Left renal cortex interstitium (tissue), 4 donors: ENCODE data around the gene FAM136A. TPM values are rescaled to one million over a fixed set of nuclear protein-coding genes. Genes with fewer than 3 reads are reported as not detected.
"Not testable (repeated sequence)": the region's sequence is repeated elsewhere in the genome, so short reads cannot be mapped to it uniquely, and the experiment has no call there.

Experiments used
- DNase-seq, 4 donors: peaks; one replicate each; pipeline ENCODE4 v3.0.0-alpha.2; 2013; ENCODE audit warnings: low read depth in 4 of 4, low spot score in 2 of 4, missing footprints in 1 of 4
- polyA plus RNA-seq, 4 donors: library from polyadenylated mRNA; unstranded; fragments of 120-200 nt; gene quantifications; one replicate each; pipeline ENCODE4 v1.2.1, GENCODE V29; 2013; ENCODE audit not compliant: insufficient read length in 4 of 4

FAM136A gene
- polyA plus RNA-seq = 10 to 100 TPM; 65.5 to 79.4 (median 70.8) TPM

- DNase-seq = peak; percentile 48 to 79 (median 74)
Measured at GRCh38 chr2:70301344-70302194, at the start of gene FAM136A. Gene FAM136A (minus strand): TSS chr2:70302067. CDS start chr2:70302011, 56 bp downstream.

GRCh38 chr2:70349921-70350685, 48.2 kb upstream of the FAM136A start:
- no peak for DNase-seq

GRCh38 chr2:70347831-70348230, 46.0 kb upstream of the FAM136A start:
- DNase-seq = no peak

GRCh38 chr2:70344195-70344594, 42.3 kb upstream of the FAM136A start:
- no peak for DNase-seq

GRCh38 chr2:70341477-70341765, 39.6 kb upstream of the FAM136A start:
- DNase-seq = no peak

- DNase-seq = peak in 1 of 4 donors; percentile 45
Measured at GRCh38 chr2:70340761-70341476, 39.1 kb upstream of the FAM136A start.

- no peak for DNase-seq
Measured at GRCh38 chr2:70340075-70340474, 38.2 kb upstream of the FAM136A start.

GRCh38 chr2:70336552-70336951, 34.7 kb upstream of the FAM136A start:
- no peak for DNase-seq

GRCh38 chr2:70331012-70331411, 29.1 kb upstream of the FAM136A start:
- no peak for DNase-seq

GRCh38 chr2:70330476-70330875, 28.6 kb upstream of the FAM136A start:
- no peak for DNase-seq

- DNase-seq = no peak
Measured at GRCh38 chr2:70328921-70329561, 27.2 kb upstream of the FAM136A start.

- DNase-seq = no peak
Measured at GRCh38 chr2:70325875-70326274, 24.0 kb upstream of the FAM136A start.

GRCh38 chr2:70322518-70322917, 20.7 kb upstream of the FAM136A start:
- DNase-seq = no peak

GRCh38 chr2:70321370-70321769, 19.5 kb upstream of the FAM136A start:
- no peak for DNase-seq

- DNase-seq = no peak
Measured at GRCh38 chr2:70314640-70315039, 12.8 kb upstream of the FAM136A start.

GRCh38 chr2:70312560-70312959, 10.7 kb upstream of the FAM136A start:
- no peak for DNase-seq

GRCh38 chr2:70310899-70311298, 9.0 kb upstream of the FAM136A start:
- no peak for DNase-seq

- no peak for DNase-seq
Measured at GRCh38 chr2:70305531-70305930, 3.7 kb upstream of the FAM136A start.

GRCh38 chr2:70304498-70304897, 2.6 kb upstream of the FAM136A start:
- no peak for DNase-seq

GRCh38 chr2:70303186-70303585, 1.3 kb upstream of the FAM136A start:
- DNase-seq = no peak

- not testable (repeated sequence) for DNase-seq
Measured at GRCh38 chr2:70302195-70302546, 304 bp upstream of the FAM136A start.
